HG03575 (cell line): ENCODE results near the gene INPP4A.
A peak's percentile ranks its signal among the peaks of the same experiment; 100 is the strongest.

ENCODE experiments used
- ATAC-seq: cut with Tn5 transposase; IDR thresholded peaks from one replicate; pipeline ENCODE4 v1.9.1; 2021; ENCODE audit not compliant: unreplicated experiment, insufficient number of reproducible peaks, low FRiP score; ENCODE audit errors: extremely low read depth

INPP4A gene

DNA sequence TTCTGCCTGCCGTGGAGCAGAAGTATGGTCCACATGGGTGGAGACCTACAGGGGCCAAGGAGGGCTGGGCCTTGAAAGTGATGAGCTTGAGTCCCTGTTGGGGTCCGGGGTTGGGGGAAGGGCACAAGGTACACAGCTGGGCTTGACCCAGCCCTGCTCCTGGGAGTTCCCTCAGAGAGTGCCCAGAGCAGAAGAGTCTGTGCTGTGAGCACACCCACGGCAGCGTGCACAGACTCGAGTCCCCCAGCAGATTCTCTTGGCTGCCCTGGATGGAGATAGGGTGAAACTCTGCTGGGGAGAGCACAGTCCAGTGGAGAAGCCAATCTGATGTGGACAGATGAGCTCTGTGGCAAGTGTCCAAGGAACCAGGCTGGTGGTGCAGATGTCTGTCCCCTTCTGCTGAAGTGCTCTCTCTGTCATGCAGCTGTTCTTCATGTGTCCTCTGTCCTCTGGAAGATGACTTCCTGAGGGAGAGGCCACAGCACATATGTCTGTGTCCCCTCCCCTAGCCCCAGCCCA is 27.5 kb downstream of the INPP4A start:
- ATAC-seq: no peak

DNA sequence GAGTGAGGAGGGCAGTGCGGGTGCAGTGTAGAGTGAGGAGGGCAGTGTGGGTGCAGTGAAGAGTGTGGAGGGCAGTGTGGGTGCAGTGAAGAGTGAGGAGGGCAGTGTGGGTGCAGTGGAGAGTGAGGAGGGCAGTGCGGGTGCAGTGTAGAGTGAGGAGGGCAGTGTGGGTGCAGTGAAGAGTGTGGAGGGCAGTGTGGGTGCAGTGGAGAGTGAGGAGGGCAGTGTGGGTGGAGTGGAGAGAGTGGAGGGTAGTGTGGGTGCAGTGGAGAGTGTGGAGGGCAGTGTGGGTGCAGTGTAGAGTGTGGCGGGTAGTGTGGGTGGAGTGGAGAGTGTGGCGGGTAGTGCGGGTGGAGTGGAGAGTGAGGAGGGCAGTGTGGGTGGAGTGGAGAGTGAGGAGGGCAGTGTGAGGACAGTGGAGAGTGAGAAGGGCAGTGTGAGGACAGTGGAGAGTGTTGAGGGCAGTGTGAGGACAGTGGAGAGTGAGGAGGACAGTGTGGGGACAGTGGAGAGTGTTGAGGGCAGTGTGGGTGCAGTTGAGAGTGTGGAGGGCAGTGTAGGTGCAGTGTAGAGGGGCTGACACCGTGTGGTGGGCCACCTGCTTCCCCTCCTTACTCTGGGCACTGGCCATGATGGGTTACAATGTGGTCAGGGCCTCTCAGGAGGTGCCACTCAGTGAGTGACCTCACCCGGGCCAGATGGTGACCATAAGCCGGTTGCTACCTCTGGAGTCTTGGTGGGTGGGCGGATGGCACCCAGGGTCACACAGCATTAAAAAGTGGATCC is 28.5 kb downstream of the INPP4A start:
- no peak for ATAC-seq

- ATAC-seq: no peak
Measured at GRCh38 chr2:98473995-98474780, 29.5 kb downstream of the INPP4A start.

GRCh38 chr2:98474979-98475632 is 30.4 kb downstream of the INPP4A start:
- ATAC-seq: no peak

- no peak for ATAC-seq
Measured at GRCh38 chr2:98476192-98476868, 31.7 kb downstream of the INPP4A start.

GRCh38 chr2:98477036-98477435 is 32.4 kb downstream of the INPP4A start:
- ATAC-seq: no peak

DNA sequence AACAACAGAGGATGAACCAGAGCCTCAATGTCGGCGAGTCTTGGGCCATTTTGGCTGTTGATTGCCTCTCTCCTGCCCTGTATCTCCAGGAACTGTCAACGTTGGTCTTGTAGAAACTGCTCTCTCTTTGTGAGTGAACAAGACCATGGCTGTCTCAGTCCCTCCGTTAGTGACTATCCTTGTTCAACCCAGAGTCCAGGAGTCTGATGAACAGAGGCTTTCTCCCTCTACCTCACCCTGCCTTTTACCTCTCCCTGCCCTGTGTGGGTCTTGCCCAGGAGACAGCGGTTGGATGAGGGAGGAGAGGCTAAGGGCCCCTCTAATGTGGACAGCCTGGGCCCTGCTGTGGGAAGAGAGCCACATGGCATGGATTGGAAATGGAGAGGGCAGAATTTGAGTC is 32.8 kb downstream of the INPP4A start:
- ATAC-seq: no peak

DNA sequence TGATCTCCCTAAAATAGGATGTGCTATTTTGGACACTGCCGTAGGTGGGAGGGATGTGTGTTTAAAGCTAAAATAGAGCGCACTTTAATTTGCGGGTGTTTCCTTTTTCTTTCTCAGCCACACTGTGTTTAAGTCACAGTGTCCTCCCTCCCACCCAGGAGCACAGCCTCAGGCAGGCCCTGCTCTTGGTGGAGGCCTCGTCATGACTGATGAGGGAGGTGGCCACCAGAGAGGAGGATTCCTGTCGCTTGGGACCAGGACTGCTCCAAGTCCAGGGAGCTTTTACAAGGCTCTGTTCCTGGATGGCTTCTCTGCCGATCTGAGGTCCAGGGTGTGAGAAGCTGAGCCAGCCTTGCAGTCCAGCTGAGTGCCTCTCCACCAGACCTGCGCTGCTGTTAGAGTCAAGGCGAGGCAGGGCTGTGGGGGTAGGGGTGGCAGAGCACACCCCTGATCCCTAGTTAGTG is 33.5 kb downstream of the INPP4A start:
- no peak for ATAC-seq

DNA sequence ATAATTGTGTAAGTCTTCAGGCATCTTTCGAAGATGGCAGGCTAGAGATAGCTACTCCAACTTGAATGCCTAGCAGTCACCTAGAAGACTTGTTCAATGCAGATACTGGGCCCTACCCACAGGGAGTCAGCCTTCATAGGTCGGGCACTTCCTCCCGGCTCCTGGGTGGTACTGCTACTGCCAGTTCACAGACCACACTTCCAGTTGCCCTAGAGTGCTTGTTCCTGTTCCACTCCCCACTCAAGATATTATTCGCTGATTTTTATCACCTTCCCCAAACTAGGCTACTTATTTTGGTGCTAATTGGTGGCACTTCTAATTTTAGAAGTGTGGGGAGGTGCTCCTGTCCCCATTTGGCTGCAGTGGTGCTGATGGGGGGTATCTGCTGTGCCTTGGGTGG is 34.2 kb downstream of the INPP4A start:
- no peak for ATAC-seq

DNA sequence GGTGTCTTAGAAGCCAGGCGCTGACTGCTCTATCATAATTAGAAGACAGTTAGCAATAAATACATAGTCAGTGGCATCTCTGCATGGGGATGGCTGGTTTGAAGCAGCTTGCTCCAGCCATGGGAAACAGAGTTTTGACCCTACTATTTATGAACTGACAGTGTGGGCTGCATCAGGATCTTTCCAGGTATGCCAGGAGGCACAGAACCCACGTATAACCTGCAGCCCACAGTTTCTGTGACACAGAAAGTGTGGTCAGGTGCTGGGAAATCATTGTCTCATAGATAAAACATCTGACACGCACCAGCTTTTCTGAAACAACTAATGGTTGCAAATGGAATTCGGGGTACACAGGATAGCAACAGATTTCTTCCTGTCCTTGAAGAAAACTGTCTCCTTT is 34.7 kb downstream of the INPP4A start:
- ATAC-seq: no peak

DNA sequence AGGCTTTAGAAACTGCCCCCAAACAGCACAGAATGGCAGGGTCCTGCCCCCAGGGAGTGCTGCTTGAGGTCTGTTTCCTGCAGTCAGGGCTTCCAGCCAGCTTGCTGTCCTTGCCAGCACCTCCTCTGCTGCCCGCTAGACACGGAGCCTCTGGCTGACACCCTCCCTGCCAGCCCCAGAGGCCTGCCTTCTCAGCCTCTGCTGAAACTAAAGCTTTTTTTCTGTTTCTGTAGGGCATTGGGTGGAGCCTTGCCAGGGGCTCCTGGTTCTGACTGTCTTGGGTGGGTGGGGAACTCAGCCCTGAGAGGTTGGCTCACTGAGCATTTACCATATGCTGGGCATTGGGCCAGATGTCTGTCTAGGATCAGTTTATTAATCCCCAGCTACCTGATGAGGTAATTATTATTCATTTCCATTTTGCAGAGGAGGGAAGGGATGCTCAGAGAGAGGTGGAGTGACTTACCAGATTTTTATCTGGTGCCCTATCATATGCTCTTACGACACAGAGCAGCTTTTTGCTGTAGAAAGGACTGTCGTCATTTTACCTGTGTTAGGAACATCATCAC is 35.4 kb downstream of the INPP4A start:
- ATAC-seq: no peak

- no peak for ATAC-seq
Measured at GRCh38 chr2:98480598-98480997, 35.9 kb downstream of the INPP4A start.

- ATAC-seq: no peak
Measured at GRCh38 chr2:98482362-98482761, 37.7 kb downstream of the INPP4A start.

GRCh38 chr2:98483257-98483861 is 38.7 kb downstream of the INPP4A start:
- peak; percentile 33 for ATAC-seq

GRCh38 chr2:98484121-98484557 is 39.5 kb downstream of the INPP4A start:
- no peak for ATAC-seq

DNA sequence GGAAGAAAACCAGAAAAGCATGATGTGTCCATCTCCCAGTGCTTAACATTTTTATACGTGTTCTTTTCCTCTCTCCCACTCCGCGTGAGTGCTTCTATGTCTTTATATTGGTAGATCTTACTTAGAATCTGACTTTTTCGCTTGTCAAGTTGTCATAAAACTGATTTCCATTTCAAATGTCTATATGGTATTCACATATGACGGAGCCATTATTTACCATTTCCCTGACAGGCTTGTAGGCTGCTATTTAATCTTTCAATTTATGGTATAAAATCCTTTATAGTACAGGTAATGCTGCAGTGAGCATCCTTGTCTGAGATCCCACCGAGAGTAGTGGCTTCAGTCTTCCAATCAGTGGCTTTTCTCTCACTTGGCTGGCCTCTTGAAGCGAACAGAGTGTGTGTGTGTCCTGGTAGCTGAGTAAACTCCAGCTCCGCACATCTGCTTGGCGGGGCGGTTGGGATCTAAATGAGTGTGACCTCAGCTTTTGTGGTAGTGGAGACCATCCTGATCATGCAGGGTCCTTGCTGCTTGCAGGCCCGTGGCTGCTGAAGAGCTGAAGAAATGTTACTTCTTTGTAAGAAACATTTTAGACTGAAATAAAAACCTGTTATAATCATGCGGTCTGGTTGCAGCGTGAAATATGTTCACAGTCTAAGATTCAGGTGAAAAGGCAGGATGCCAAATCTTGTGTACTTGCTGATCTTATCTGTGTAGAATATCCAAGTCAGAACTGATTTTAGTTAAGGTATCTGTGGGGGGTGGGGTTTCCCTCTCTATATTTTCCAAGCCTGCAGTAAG is 40.2 kb downstream of the INPP4A start:
- ATAC-seq: no peak

GRCh38 chr2:98485453-98485755 is 40.7 kb downstream of the INPP4A start:
- ATAC-seq: no peak
